COLO668 (cell line): ENCODE data around the gene RANGRF.

Experiments used
- DNase-seq: peaks from one replicate; lab custom pipeline; 2025; ENCODE audit not compliant: unreplicated experiment; lab: John Stamatoyannopoulos, UW

The RANGRF gene

GRCh38 chr17:8273884-8274444 is 14.5 kb upstream of the RANGRF start:
- no peak for DNase-seq

- DNase-seq, result no peak
Measured at GRCh38 chr17:8274816-8275215, 13.7 kb upstream of the RANGRF start.

- no peak for DNase-seq
Measured at GRCh38 chr17:8275421-8276290, 12.8 kb upstream of the RANGRF start.

- no peak for DNase-seq
Measured at GRCh38 chr17:8277317-8277716, 11.2 kb upstream of the RANGRF start.

- no peak for DNase-seq
Measured at GRCh38 chr17:8282345-8282744, 6.1 kb upstream of the RANGRF start.

GRCh38 chr17:8283356-8283755 is 5.1 kb upstream of the RANGRF start:
- DNase-seq, result no peak

- no peak for DNase-seq
Measured at GRCh38 chr17:8284126-8284525, 4.3 kb upstream of the RANGRF start.

GRCh38 chr17:8285270-8286181 is 2.9 kb upstream of the RANGRF start:
- no peak for DNase-seq

GRCh38 chr17:8287651-8288335 is 677 bp upstream of the RANGRF start:
- DNase-seq, result peak; percentile 31

GRCh38 chr17:8289103-8289397 is 580 bp downstream of the RANGRF start:
- DNase-seq, result peak; percentile 59

- DNase-seq, result no peak
Measured at GRCh38 chr17:8290043-8290442, 1.6 kb downstream of the RANGRF start.

GRCh38 chr17:8292639-8293395 is 4.3 kb downstream of the RANGRF start:
- DNase-seq, result no peak

- no peak for DNase-seq
Measured at GRCh38 chr17:8294361-8294760, 5.9 kb downstream of the RANGRF start.

GRCh38 chr17:8294814-8295316 is 6.4 kb downstream of the RANGRF start:
- DNase-seq, result no peak

- no peak for DNase-seq
Measured at GRCh38 chr17:8300226-8300625, 11.8 kb downstream of the RANGRF start.

GRCh38 chr17:8300627-8301242 is 12.3 kb downstream of the RANGRF start:
- DNase-seq, result peak; percentile 31

GRCh38 chr17:8310601-8311123 is 22.2 kb downstream of the RANGRF start:
- DNase-seq, result no peak

GRCh38 chr17:8311131-8311790 is 22.8 kb downstream of the RANGRF start:
- no peak for DNase-seq

GRCh38 chr17:8312251-8312650 is 23.8 kb downstream of the RANGRF start:
- no peak for DNase-seq
